ENCODE measurements around the gene TIMM17B.
"Not testable (repeated sequence)": the region's sequence is repeated elsewhere in the genome, so short reads cannot be mapped to it uniquely, and the experiment has no call there.

TIMM17B gene

DNA sequence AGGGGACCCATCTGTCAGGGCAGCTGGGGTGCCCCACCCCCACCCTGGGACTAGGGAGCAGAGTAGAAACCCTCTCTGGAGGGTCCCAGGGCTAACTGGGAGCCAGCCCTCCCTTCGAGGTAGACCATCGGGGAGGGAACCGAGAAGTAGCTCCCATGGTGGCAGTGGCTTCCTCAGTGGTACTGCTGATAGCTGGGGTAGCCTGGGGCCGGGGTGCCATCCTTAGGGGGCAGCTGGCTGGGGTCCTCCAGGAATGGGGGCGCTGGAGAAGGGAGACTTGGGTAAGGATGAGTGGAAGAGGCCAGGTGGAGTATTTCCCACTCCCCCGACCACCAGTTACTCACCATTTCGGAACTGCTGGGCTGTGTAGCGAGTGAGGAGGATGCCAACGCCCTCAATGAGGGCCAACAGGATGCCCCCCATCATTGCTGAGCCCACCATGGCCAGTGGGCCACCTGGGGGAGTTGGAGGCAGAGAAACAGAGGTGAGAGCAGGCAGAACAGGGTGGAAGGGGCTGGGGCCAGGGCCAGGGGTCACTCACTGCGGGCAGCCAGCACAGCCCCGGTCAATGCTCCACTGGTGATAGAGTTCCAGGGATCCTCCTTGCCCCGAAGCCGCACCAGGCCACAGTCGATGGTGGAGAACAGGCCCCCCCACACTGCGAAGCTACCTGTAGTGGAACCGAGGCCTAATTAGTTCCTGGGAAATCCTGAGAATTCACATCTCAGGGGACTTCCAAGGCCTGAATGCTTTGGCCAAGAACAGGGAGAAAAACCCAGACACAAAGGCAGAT is 3.8 kb downstream of the TIMM17B start:
- DNase-seq: no peak

DNA sequence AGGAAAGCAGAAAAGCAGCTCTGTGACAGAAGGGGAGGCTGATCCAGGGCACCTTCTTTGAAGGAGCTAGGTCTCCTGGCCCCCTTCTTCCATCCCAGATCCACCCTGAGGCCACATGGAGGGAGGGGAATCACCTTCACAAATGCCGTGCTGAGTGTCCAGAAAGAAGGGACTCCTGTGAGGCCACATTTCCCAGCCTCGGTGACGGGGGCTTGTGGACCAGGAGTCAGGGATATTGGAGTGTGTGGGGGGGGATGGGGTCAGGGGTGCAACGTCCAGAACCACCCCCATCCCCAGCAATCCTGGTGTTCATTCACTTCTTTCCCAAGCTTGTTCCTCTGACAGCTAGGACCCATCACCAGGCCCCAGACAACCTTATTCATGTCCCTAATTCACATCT is 4.7 kb downstream of the TIMM17B start:
- DNase-seq: no peak

DNA sequence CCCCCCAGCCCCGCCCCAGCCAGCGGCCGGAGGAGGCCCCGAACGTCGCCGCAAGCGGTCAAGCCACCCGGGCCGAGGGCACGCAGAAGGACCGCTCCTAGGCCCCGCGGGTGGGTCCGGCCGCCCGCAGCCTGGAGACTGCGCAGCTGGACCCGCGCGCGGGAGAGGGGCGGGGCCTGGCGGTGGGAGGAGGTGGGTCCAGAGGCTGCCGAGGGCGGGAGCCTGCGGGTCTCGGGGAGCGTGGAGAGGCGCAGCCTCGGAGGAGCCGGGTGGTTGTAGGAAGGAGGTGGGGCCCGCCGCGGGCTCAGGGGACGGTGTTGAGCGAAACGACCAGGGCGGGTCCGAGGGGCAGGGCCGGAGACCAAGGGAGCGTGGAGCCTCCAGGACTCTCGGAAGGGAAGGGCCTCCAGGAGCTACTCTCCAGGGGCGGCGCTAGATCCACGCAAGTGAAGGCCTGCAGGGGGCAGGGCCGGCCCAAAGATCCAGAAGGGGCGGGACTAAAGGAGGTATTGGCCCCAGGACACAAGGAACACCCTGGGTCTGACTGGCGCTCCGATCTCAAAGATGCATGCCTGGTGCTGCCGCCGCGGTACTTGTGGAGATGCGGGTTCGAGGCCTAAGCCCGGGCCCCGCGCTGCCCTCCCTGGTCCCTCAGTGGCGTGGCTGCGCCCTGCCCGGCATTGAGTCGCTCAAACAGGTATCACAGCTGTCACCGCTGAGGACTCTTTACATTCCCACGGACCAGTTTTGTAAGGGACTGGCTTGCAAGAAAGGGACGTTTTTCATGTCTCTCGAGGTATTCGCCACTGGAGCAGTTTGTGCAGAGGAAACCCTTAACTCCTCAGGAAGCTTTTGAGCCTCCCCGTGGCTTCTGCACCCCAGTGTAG is 5.9 kb downstream of the TIMM17B start:
- DNase-seq: peak; percentile 81

DNA sequence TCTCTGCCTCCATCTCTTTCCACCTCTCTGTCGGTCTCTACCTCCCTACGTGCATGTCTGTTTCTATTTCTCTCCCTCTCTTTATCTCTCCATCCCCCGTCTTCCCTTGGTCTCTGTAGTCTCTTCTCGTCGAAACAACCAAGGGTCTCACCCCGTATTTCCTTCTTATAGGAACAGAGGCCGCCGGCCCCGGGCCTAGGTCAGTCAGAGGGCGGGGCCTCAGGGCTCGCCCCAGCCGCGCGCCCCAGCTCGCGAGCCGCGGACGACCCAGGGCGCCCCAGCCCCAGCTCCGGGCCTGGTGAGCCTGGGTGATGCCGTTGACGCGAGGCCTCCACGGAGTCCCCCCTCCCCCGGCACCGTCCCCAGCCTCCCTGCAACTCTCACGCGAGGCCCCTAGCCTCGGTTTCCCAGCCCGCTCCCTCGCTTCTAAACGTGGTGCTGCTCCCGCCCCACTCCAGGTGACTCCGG is 6.6 kb downstream of the TIMM17B start:
- no peak for DNase-seq

DNA sequence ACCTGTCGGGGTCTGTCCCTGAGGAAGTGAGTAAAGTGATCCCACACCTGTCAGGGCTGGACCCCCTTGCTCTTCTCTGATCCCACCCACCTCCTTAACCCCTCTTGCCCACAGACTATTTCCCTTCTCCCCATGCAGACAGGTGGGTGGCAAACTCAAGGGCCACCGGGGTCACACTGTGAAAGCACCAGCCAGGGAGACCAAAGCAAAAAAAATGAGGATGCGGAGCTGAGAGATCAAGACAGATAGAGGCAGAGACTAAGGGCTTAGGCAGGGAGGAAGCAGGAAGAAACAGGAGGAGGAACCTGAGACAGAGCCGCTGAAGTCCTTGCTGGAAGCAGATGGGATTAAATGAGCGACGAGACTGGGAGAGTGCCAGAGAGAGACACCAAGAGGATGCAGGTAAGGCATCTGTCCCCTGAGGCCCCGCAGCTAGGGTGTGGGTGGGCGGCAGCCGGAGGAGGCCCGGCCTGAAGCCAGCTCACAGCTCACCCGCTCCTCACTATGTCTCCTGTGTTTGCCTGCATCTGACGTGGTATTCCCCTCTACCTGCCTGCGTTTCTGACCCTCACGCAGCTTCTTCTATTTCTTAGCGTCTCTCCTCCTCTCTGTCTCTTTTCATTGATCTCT is 7.2 kb downstream of the TIMM17B start:
- no peak for DNase-seq

DNA sequence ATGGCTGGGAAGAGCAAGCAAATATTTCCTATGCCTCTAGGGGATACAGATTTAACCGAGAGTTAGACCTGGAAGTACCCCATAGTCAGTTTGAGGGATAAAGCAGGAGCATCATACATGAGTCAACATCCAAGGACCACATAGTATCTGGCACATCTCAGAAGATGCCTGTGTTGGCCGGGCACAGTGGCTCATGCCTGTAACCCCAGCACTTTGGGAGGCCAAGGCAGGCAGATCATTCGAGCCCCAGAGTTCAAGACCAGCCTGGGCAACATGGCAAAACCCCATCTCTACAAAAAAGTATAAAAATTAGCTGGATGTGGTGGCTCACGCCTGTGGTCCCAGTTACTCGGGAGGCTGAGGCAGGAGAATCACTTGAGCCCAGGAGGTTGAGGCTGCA is 11.0 kb downstream of the TIMM17B start:
- not testable (repeated sequence) for DNase-seq

DNA sequence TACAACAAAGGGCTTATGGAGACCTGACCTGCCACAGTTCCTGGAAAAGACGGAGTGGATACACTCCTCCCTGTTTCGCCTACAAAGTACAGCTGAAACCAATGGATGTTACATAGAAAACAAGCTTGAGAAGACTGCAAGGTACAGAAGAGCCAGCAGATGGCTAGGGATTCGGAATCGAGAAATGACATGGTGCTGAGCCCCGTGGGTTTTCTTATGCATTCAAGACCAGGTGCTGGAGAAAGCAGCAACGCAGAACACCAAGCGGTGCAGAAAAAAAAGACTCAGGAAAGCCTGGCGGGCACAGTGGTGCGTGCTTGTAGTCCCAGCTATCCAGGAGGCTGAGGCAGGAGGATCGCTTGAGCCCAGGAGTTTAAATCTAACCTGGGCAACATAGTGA is 13.8 kb downstream of the TIMM17B start:
- no peak for DNase-seq

DNA sequence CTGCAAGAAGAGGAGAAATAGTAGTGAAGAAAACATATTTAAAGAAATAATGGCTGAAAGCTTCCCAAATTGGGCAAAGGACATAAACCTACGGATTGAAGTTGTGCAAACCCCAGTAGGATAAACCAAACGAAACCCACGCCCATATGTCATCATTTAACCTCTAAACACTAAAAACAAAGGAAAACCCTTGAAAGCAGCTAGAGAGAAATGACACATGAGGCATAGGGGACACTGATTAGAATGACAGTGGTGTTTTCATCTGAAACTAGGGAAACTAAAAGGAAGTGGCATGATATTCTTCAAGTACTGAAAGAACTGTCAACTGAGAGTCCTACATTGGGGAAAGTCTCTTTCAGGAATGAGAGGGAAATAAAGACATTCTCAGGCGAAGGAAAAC is 20.6 kb downstream of the TIMM17B start:
- DNase-seq: not testable (repeated sequence)

DNA sequence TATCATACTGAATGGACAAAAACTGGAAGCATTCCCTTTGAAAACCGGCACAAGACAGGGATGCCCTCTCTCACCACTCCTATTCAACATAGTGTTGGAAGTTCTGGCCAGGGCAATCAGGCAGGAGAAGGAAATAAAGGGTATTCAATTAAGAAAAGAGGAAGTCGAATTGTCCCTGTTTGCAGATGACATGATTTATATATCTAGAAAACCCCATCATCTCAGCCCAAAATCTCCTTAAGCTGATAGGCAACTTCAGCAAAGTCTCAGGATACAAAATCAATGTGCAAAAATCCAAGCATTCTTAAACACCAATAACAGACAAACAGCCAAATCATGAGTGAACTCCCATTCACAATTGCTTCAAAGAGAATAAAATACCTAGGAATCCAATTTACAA is 25.6 kb downstream of the TIMM17B start:
- DNase-seq: not testable (repeated sequence)

DNA sequence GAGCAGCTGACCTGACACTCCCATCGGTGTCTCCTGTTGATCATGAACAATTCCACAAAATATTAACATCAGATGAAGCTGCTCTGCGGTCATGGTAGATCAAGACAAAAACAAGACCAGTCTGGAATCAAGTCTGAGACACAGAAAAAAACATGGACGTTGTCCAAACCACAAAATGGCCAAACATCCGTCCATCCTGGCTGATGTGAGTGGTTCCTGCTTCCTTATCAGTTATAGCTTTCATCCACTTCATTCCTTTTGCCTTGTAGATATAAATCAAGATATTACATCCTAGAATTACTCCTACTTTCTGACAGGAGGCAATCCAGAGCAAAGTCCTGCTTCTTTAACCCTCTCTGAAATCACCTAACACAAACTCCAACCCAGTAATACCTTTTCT is 33.4 kb downstream of the TIMM17B start:
- DNase-seq: no peak

DNA sequence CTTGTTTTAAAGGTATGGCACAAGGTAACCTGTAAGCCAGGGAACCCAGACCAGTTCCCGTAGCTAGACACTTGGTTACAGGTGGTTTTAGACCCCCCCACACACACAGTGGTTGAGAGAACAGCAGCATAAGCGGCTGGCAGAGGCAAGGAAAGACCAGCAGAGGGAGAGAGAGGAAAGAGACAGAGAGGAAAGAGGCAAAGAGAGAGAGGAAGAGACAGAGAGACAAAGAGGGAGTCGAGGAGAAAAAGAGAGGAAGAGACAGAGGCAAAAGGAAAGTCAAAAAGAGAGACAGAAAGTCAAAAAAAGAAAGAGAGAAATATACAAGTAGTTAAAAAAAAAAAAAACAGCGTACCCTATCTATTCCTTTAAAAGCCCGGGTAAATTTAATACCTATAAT is 42.7 kb downstream of the TIMM17B start:
- DNase-seq: no peak

DNA sequence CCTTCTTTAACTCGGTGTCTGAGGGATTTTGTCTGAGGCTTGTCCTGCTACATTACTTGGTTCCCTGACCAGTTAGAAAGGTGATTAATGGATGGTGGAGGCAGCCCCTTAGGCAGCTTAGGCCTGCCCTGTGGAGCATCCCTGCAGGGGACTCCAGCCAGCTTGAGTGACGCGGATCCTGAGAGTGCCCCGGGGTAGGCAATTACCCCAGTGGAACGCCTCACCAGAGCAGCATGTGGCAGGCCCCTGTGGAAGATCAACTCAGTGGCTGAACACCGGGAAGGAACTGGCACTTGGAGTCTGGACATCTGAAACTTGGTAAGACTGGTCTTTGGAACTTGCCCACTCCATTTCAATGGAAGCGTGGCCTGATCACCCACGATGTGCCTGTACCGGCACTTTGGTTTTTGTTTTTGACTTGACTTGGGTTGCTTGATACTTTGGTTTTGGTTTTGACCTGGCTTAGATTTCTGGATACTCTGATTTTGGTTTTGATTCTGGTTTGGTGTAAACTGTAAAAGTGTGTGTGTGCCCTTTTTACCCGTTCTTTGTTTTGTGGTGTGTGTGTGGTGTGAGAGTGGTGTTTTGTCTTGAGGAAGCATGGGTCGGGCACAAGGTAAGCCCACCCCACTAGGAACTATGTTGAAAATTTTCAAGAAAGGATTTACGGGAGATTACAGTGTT is 43.3 kb downstream of the TIMM17B start:
- not testable (repeated sequence) for DNase-seq

DNA sequence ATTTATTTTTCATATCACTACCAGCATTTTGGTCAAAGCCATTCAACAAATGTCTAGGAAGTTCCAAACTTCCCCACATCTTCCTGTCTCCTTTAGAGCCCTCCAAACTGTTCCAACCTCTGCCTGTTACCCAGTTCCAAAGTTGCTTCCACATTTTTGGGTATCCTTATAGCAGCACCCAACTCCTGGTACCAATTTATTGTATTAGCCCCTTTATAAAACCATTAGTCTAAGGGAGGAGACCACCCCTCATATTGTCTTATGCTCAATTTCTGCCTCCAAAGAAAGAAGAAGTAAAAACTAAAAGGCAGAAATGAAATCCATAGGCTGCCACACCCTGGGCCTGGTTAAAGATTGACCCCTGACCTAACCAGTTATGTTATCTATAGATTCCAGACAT is 44.1 kb downstream of the TIMM17B start:
- not testable (repeated sequence) for DNase-seq

DNA sequence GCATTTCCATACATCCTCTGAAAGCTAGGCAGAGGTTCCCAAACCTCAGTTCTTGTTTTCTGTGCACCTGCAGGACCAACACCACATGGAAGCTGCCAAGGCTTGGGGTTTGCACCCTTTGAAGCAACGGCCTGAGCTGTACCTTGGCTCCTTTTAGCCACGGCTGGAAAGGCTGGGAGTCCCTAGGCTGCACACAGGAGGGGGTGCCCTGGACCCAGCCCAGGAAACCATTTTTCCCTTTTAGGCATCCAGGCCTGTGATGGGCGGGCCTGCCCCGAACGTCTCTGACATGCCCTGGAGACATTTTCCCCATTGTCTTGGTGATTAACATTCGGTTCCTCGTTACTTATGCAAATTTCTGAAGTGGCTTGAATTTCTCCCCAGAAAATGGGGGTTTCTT is 44.7 kb downstream of the TIMM17B start:
- no peak for DNase-seq

DNA sequence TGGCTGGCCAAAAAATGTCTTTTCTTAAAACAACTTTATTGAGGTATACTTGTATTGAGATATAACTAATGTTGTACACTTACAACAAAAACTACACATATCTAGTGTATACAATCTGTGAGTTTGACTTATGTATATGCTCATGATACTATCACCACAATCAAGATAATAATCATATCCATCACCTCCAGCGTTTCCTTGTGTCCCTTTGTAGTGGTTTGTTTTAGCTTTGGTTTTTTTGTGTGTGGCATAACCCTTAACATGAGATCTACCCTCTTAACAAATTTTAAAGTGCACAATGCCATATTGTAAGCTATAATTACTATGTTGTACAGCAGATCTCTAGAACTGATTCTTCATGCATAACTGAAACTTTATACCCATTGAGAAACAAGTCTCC is 48.7 kb downstream of the TIMM17B start:
- DNase-seq: no peak

Measured in activated CD4-positive, alpha-beta T cell treated with anti-CD3 and anti-CD28 coated beads, Interleukin-10, Interleukin-2, amounts not matched to agents 100 ng/mL and 50 ng/mL, durations not matched to agents 16 hours and 8 hours (primary cell).